Mesenchymal stem cell (in vitro differentiated cells and primary cell): ENCODE measurements around the gene RRAD.

Experiments
- DNase-seq: peaks from one replicate; pipeline ENCODE4 v3.0.0-alpha.2; 2013
- H2AFZ ChIP-seq: one replicate; pipeline ENCODE4 v1.6.1; 2013; ENCODE audit warnings: low read depth, mild to moderate bottlenecking, control low read depth, inconsistent platforms, low read length, moderate library complexity
- H2AK5ac ChIP-seq: 2 replicates; pipeline ENCODE4 v1.6.1; 2013; ENCODE audit warnings: low read length, moderate library complexity, mild to moderate bottlenecking, inconsistent platforms; ENCODE audit not compliant: severe bottlenecking
- H2BK120ac ChIP-seq: one replicate; pipeline ENCODE4 v1.6.1; 2013; ENCODE audit warnings: low read depth, mild to moderate bottlenecking, inconsistent platforms, low read length, moderate library complexity
- H2BK12ac ChIP-seq, 2 experiments: one replicate each; pipeline ENCODE4 v1.6.1; 2013; ENCODE audit warnings: inconsistent platforms in 2 of 2, low read length in 2 of 2, mild to moderate bottlenecking in 2 of 2, moderate library complexity in 2 of 2, control low read depth in 1 of 2
- H2BK15ac ChIP-seq: one replicate; pipeline ENCODE4 v1.6.1; 2013; ENCODE audit warnings: mild to moderate bottlenecking, low read depth, inconsistent platforms; ENCODE audit not compliant: poor library complexity, severe bottlenecking
- H2BK5ac ChIP-seq: 2 replicates; pipeline ENCODE4 v1.6.1; 2013; ENCODE audit warnings: low read depth, mild to moderate bottlenecking, low read length, control low read depth, inconsistent platforms; ENCODE audit not compliant: poor library complexity, severe bottlenecking
- H3K14ac ChIP-seq, 2 experiments: one replicate each; pipeline ENCODE4 v1.6.1; 2013; ENCODE audit warnings: inconsistent platforms in 2 of 2, low read length in 2 of 2, control low read depth in 1 of 2, mild to moderate bottlenecking in 1 of 2, moderate library complexity in 1 of 2
- H3K18ac ChIP-seq, 2 experiments: one replicate each; pipeline ENCODE4 v1.6.1; 2013; ENCODE audit warnings: inconsistent platforms in 2 of 2, low read length in 2 of 2, control low read depth in 1 of 2, low read depth in 1 of 2, mild to moderate bottlenecking in 1 of 2
- H3K23ac ChIP-seq, 2 experiments: one replicate each; pipeline ENCODE4 v1.6.1; 2013; ENCODE audit warnings: inconsistent platforms in 2 of 2, low read length in 2 of 2, mild to moderate bottlenecking in 2 of 2, moderate library complexity in 2 of 2, control low read depth in 1 of 2
- H3K27ac ChIP-seq: 2 replicates; pipeline ENCODE4 v1.5.1; 2013; ENCODE audit warnings: mild to moderate bottlenecking, moderate library complexity, low read length, control low read depth, inconsistent platforms; ENCODE audit not compliant: poor library complexity, severe bottlenecking
- H3K27me3 ChIP-seq, 2 experiments: 2 replicates each; pipeline versions ENCODE4 v1.6.1 to v1.7.0; 2013; ENCODE audit warnings: low read length in 2 of 2, mild to moderate bottlenecking in 2 of 2, moderate library complexity in 2 of 2, control low read depth in 1 of 2, inconsistent platforms in 1 of 2; ENCODE audit not compliant: control insufficient read depth in 1 of 2, insufficient read depth in 1 of 2
- H3K36me3 ChIP-seq, 2 experiments: 2 replicates each; pipeline versions ENCODE4 v1.6.1 to v1.7.0; 2013; ENCODE audit warnings: low read length in 2 of 2, control low read depth in 1 of 2, inconsistent platforms in 1 of 2, low read depth in 1 of 2, mild to moderate bottlenecking in 1 of 2; ENCODE audit not compliant: insufficient read depth in 2 of 2, control insufficient read depth in 1 of 2
- H3K4ac ChIP-seq, 2 experiments: one replicate each; pipeline ENCODE4 v1.6.1; 2013; ENCODE audit warnings: inconsistent platforms in 2 of 2, low read length in 2 of 2, mild to moderate bottlenecking in 2 of 2, moderate library complexity in 2 of 2, control low read depth in 1 of 2, low read depth in 1 of 2
- H3K4me1 ChIP-seq: 2 replicates; pipeline ENCODE4 v1.6.1; 2013; ENCODE audit warnings: low read depth, low read length, control low read depth; ENCODE audit not compliant: control insufficient read depth, insufficient read depth
- H3K4me2 ChIP-seq: 2 replicates; pipeline ENCODE4 v1.6.1; 2013; ENCODE audit warnings: low read length, mild to moderate bottlenecking, inconsistent platforms; ENCODE audit not compliant: poor library complexity, severe bottlenecking
- H3K4me3 ChIP-seq, 2 experiments: 2 replicates each; pipeline versions ENCODE4 v1.5.1 to v1.7.0; 2013; ENCODE audit warnings: low read length in 2 of 2, mild to moderate bottlenecking in 2 of 2, control low read depth in 1 of 2, low read depth in 1 of 2; ENCODE audit not compliant: insufficient read depth in 1 of 2
- H3K79me1 ChIP-seq: replicated peaks from 2 replicates; pipeline ENCODE4 v1.6.1; 2013; ENCODE audit warnings: mild to moderate bottlenecking, control low read depth, low read length, inconsistent platforms; ENCODE audit not compliant: poor library complexity, severe bottlenecking
- H3K9ac ChIP-seq: 2 replicates; pipeline ENCODE4 v1.7.0; 2013; ENCODE audit warnings: mild to moderate bottlenecking, low read length, moderate library complexity
- H3K9me3 ChIP-seq: 2 replicates; pipeline ENCODE4 v1.7.0; 2013; ENCODE audit warnings: mild to moderate bottlenecking, low read length; ENCODE audit not compliant: control insufficient read depth
- H4K8ac ChIP-seq: one replicate; pipeline ENCODE4 v1.6.1; 2013; ENCODE audit warnings: inconsistent platforms, mild to moderate bottlenecking, low read length, moderate library complexity
- H4K91ac ChIP-seq: one replicate; pipeline ENCODE4 v1.6.1; 2013; ENCODE audit warnings: mild to moderate bottlenecking, low read length, inconsistent platforms
- WGBS: methylation state at CpG from one replicate; pipeline ENCODE4 v1.1.7; 2013; ENCODE audit warnings: mixed read lengths; 5-methylcytosine and 5-hydroxymethylcytosine counted together

Gene RRAD

DNA sequence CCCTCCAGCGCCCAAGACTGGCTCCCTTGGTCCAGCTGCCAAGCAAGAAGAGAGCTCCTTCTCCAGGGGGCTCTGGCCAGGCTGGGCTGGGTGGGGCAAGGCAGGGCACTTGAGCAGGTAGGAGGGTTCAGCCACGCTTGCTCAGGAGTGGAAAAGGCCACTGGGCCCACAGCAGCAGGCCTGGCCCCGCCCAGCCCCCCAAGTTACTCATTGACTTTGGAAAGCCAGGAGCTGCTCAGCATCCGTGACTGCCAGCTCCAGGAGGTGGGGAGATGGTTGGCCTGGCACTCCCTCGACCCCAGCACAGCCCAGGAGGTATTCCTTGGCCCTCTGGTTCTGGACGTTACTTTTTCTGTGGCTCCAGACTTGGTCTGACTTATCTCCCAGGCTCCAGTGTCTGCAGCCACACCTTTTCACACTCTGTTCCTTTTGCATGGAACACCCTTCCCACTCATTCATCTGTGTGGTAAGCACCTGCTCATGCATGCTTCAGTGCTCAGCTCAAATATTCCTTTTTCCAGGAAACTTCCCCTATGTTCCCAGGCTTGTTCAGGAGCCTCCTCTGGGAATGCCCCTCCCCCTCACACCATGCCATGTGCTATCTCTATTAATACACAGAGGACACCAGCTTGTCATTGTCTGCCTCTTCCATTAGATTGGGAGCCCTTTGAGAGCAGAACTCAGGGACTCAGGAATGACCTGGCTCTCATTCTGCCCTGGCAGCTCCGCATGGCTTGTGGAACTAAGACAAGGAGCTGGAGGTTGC, 6.3 kb downstream of the RRAD start, which contains the start of gene CDH16:
Gene CDH16 (minus strand): TSS at position 83 of the 766 bp plus-strand sequence. CDS start 820 bp downstream, outside the sequence.
- no peak within 1 kb of the TSS for H4K91ac ChIP-seq
- H2BK12ac ChIP-seq = peak within 1 kb of the TSS in 1 of 2 experiments; percentile 73
- no peak within 1 kb of the TSS for H3K9ac ChIP-seq
- H3K4me3 ChIP-seq = no peak within 1 kb of the TSS
- H3K23ac ChIP-seq = no peak within 1 kb of the TSS
- H3K79me1 ChIP-seq = no peaks in the 10 kb centered on the region
- H2BK5ac ChIP-seq = peak within 1 kb of the TSS; percentile 26
- peaks cover 32% of the 10 kb centered on the region for H3K4me1 ChIP-seq
- no peak within 1 kb of the TSS for H2BK120ac ChIP-seq
- no peak within 1 kb of the TSS for H4K8ac ChIP-seq
- no peak within 1 kb of the TSS for H3K14ac ChIP-seq
- H3K36me3 ChIP-seq = peaks cover 0 to 18% of the 10 kb centered on the region in 2 experiments
- peak within 1 kb of the TSS; percentile 8 for H2BK15ac ChIP-seq
- no peak within 1 kb of the TSS for H3K4me2 ChIP-seq
- DNase-seq = no peak
- H3K27me3 ChIP-seq = peaks cover 20 to 77% of the 10 kb centered on the region in 2 experiments
- peak within 1 kb of the TSS; percentile 34 for H3K27ac ChIP-seq
- no peak within 1 kb of the TSS for H3K4ac ChIP-seq
- 78% methylated on average over 7 of the region's 7 CpGs for WGBS
- H3K9me3 ChIP-seq = no peaks in the 10 kb centered on the region
- H2AK5ac ChIP-seq = peak within 1 kb of the TSS; percentile 73
- no peak within 1 kb of the TSS for H2AFZ ChIP-seq
- no peak within 1 kb of the TSS for H3K18ac ChIP-seq

- Histone ChIP-seq H3K36me3 (peaks cover 0 to 14% of the 10 kb centered on the region in 2 experiments), H3K27ac (peak overlapping the region; percentile 23), H3K4me3 (no peak overlapping the region), H2BK15ac (no peak overlapping the region), H2BK5ac (peak overlapping the region; percentile 26), H4K91ac (no peak overlapping the region), H3K27me3 (peaks cover 20 to 76% of the 10 kb centered on the region in 2 experiments), H3K4ac (no peak overlapping the region), H4K8ac (no peak overlapping the region), H3K14ac (no peak overlapping the region), H2AFZ (no peak overlapping the region), H3K79me1 (no peaks in the 10 kb centered on the region), H2AK5ac (peak overlapping the region; percentile 5), H3K4me2 (no peak overlapping the region), H3K9ac (no peak overlapping the region), H3K9me3 (no peaks in the 10 kb centered on the region), H3K23ac (no peak overlapping the region), H3K4me1 (peaks cover 27% of the 10 kb centered on the region), H3K18ac (no peak overlapping the region), H2BK12ac (no peak overlapping the region), H2BK120ac (no peak overlapping the region)
- DNase-seq = no peak
- WGBS = 87% methylated on average over 6 of the region's 6 CpGs
Measured at GRCh38 chr16:66918355-66918754, 7.0 kb downstream of the RRAD start.

DNA sequence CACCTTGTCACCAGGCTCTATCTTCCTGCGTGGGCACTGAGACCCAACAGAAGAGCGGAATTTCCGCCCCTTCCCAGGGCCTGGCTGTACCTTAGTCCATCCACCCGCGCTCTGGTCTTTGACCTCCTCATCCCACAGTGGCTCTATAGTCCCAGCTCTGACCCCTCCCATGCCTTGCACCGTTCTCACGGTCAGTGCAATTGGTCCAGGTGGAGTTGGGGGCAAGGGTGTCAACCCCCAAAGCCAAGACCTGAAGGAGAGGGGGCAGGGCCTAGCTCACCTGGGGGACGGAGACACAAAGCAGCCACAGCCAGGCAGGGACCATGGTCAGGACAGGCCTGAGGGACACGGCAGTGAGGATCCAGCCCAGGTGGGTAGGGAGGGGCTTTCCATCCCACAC, 7.6 kb downstream of the RRAD start:
- H2AK5ac ChIP-seq = peak overlapping the region; percentile 5
- H4K8ac ChIP-seq = no peak overlapping the region
- no peak overlapping the region for H3K9ac ChIP-seq
- no peak overlapping the region for H3K4me3 ChIP-seq
- no peak overlapping the region for H3K4ac ChIP-seq
- no peak overlapping the region for H2BK5ac ChIP-seq
- H3K4me1 ChIP-seq = peaks cover 26% of the 10 kb centered on the region
- no peaks in the 10 kb centered on the region for H3K79me1 ChIP-seq
- DNase-seq = no peak
- H2BK12ac ChIP-seq = no peak overlapping the region
- H3K36me3 ChIP-seq = peaks cover 0 to 9% of the 10 kb centered on the region in 2 experiments
- no peak overlapping the region for H3K18ac ChIP-seq
- no peak overlapping the region for H4K91ac ChIP-seq
- no peak overlapping the region for H3K4me2 ChIP-seq
- H3K27me3 ChIP-seq = peaks cover 20 to 81% of the 10 kb centered on the region in 2 experiments
- no peak overlapping the region for H2AFZ ChIP-seq
- H3K23ac ChIP-seq = no peak overlapping the region
- H3K27ac ChIP-seq = no peak overlapping the region
- no peak overlapping the region for H2BK15ac ChIP-seq
- H2BK120ac ChIP-seq = no peak overlapping the region
- H3K14ac ChIP-seq = no peak overlapping the region
- WGBS = 93% methylated on average over 7 of the region's 9 CpGs
- H3K9me3 ChIP-seq = no peaks in the 10 kb centered on the region

GRCh38 chr16:66916518-66916917, 8.8 kb downstream of the RRAD start:
- no peak overlapping the region for H3K4me2 ChIP-seq
- H2BK12ac ChIP-seq = no peak overlapping the region
- H2BK120ac ChIP-seq = no peak overlapping the region
- H3K4me1 ChIP-seq = peaks cover 25% of the 10 kb centered on the region
- DNase-seq = no peak
- H3K23ac ChIP-seq = no peak overlapping the region
- H2BK5ac ChIP-seq = no peak overlapping the region
- no peak overlapping the region for H3K4ac ChIP-seq
- peaks cover 0 to 1% of the 10 kb centered on the region in 2 experiments for H3K36me3 ChIP-seq
- H3K27me3 ChIP-seq = peaks cover 20 to 79% of the 10 kb centered on the region in 2 experiments
- H3K27ac ChIP-seq = no peak overlapping the region
- 86% methylated on average over 6 of the region's 6 CpGs for WGBS
- H3K79me1 ChIP-seq = no peaks in the 10 kb centered on the region
- H3K4me3 ChIP-seq = no peak overlapping the region
- H3K14ac ChIP-seq = no peak overlapping the region
- H4K91ac ChIP-seq = no peak overlapping the region
- no peak overlapping the region for H3K9ac ChIP-seq
- H2AFZ ChIP-seq = no peak overlapping the region
- no peak overlapping the region for H2AK5ac ChIP-seq
- H2BK15ac ChIP-seq = no peak overlapping the region
- no peak overlapping the region for H4K8ac ChIP-seq
- no peak overlapping the region for H3K18ac ChIP-seq
- no peaks in the 10 kb centered on the region for H3K9me3 ChIP-seq
